GM21717 (cell line): ENCODE results near the gene ACOT8.
"Not testable (repeated sequence)": the region's sequence is repeated elsewhere in the genome, so short reads cannot be mapped to it uniquely, and the experiment has no call there.

Source experiments
- ATAC-seq: cut with Tn5 transposase; IDR thresholded peaks from one replicate; pipeline ENCODE4 v1.9.1; 2021; ENCODE audit warnings: mild to moderate bottlenecking, moderate library complexity; ENCODE audit not compliant: unreplicated experiment

Gene ACOT8

GRCh38 chr20:45797955-45798354 is 59.2 kb downstream of the ACOT8 start:
- ATAC-seq: not testable (repeated sequence)

DNA sequence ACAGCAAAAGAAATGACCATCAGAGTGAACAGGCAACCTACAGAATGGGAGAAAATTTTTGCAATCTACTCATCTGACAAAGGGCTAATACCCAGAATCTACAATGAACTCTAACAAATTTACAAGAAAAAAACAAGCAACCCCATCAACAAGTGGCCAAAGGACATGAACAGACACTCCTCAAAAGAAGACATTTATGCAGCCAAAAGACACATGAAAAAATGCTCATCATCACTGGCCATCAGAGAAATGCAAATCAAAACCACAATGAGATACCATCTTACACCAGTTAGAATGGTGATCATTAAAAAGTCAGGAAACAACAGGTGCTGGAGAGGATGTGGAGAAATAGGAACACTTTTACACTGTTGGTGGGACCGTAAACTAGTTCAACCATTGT is 59.7 kb downstream of the ACOT8 start:
- not testable (repeated sequence) for ATAC-seq

GRCh38 chr20:45796337-45797065 is 60.7 kb downstream of the ACOT8 start:
- ATAC-seq: no peak

GRCh38 chr20:45792317-45793118 is 64.7 kb downstream of the ACOT8 start:
- ATAC-seq: peak; percentile 12
